DMS79 (cell line): ENCODE measurements around the gene CDH4.
A peak's percentile ranks its signal among the peaks of the same experiment; 100 is the strongest.

ENCODE experiments used
- DNase-seq: peaks from one replicate; lab custom pipeline; 2025; lab: John Stamatoyannopoulos, UW

CDH4 gene

DNA sequence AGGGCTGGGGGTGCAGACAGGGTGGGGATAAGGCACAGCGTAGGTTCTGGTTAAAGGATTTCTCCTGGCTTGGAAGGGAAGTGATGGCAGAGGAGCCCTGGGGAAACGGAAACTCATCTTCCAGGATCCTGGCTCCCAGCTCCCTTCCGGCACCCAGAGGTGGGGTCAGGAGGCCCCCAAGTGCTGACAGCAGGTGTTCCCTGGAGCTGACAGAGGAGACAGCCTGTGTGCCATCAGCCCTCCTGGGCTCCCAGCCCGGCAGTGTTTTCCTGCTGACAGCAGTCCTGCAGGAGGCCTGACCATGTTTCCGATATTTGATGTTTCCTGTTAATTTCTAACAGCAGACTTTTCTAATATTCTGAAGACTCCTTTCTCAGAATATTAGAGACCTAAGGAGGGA is 536.3 kb downstream of the CDH4 start:
- no peak for DNase-seq

DNA sequence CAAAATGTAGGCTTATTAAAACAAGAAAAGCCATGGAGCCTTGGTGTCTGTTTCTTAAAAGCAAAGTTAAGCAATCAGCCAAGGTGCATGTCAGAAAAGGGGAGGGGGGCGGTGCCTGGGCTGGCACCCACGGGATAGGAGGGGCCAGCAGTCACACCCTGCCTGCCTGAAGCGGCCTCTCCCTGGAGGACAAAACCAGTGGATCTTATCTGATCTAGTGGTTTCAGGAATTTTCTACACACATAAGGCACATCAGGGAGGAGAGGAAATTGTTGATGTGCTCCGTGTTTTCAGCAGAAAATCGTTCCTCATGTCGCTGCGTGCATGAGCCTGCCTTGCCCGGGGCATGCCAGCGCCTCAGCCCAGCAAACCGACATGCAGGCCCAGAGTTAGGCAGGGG is 537.3 kb downstream of the CDH4 start:
- no peak for DNase-seq

DNA sequence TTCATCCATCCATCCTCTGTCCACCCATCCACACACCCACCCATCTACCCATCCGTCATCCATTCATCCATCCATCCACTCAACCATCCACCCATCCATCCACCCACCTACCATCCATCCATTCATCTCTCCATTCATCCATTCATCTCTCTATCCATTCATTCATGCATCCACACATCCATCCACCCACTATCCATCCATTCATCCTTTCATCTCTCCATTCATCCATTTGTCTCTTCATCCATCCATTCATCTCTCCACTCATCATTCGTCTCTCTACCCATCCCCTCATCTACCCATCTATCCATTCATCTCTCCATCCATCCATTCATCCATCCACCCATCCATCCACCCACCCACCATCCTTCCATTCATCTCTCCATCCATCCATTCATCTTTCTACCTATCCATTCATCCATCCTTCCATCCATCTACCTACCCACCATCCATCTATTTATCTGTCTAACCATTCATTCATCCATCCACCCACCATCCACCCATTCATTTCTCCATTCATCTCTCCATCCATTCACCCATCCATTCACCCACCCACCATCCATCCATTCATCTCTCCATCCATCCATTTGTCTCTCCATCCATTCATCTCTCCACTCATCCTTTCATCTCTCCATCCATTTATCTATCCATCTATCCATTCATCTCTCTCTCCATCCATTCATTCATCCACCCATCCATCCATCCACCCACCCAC is 538.2 kb downstream of the CDH4 start:
- DNase-seq = no peak

DNA sequence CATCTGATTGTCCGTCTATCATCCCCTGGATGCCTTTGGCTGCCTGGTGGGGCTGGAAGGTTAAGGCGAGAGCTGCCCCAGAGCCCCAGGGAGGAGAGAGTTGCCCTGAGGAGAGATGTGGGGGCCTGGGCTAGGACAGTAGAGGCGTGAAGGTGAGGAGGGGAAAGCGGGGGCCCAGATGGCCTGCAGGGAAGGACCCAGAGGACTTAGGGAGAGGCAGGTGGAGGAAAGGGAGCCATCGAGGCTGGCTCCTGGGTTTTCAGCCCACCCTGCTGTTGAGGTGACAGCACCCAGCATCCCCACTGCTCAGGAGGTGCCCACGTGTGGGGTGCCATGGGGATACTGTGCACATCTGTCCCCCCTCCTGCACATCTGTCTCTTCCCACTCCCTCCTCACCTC is 539.9 kb downstream of the CDH4 start:
- DNase-seq = no peak

DNA sequence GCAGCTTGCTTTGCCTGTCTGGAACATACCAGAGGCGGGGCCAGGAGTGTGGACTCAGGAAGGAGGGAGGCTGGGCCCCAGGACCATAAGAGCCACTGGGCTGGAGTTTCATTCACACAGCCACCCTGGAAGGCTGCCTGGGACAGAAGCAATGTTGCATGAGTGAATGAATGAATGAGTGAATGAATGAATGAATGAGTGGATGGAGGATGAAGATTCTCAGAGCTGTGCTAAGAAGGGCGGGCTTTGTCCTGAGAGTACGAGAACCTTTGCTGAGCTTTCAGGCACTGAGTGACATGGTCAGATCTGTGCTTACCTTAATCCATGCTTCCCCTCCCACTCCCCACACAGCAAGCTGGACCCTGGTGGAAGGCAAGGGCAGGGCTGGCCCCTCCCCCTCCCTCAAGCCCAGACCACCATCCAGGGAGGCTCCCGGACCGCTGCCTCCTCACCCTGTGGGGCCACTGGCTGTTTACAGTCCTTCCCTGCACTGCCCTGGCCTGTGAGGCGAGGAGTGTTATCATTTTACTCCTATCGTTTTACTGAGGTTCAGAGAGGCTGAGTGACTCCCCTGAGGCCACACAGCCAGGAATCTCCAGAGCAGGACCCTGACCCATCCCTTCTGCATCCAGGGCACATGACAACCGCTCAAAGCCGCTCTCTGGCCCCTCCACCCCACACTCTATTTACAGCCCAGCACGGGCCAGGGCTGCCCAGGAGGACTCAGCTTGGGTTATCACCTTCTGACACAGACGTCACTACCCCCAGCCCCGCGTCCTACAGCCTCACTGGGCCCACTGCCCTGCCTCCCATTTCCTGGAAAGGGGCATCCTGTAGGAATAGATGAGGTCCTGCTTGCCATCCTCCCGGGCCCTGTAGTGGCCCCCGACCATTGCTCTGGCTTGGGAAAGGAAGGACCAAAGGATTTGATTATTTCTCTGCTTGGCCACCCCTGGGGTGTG is 543.9 kb downstream of the CDH4 start:
- no peak for DNase-seq

DNA sequence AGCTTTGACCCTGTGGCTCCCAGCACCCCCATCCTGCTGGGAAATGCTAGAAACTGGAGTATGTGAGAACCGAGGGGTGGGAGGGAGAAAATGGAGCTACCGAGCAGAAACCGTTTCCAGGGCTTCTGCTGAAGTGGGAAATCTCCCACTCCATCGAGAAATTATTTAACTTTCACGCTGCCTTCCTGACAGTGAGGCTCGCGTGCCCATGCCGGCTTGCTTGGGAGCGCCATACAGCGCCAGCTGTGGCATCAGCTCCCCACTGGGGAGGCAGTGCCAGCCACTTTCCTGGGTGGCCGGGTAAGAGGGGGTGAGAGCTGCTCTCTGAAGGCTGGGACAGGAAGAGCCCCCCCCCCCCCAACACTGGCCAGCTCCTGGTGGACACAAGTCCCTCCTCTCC is 544.7 kb downstream of the CDH4 start:
- no peak for DNase-seq

DNA sequence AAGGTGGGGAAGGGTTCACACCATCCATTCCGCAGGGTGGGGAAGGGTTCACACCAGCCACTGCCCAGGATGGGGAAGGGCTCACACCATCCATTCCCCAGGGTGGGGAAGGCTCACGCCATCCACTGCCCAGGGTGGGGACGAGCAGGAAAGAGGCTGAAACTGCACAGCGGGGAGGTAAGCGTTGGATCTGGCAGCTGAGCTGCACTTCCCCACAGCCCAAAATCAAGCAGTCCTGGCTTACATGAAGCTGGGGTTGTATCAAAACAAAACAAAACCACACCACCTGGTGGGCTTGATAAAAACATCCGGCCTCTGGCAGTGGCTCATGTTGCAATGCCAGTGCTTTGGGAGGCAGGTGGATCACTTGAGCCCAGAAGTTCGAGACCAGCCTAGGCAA is 545.1 kb downstream of the CDH4 start:
- peak; percentile 9 for DNase-seq

DNA sequence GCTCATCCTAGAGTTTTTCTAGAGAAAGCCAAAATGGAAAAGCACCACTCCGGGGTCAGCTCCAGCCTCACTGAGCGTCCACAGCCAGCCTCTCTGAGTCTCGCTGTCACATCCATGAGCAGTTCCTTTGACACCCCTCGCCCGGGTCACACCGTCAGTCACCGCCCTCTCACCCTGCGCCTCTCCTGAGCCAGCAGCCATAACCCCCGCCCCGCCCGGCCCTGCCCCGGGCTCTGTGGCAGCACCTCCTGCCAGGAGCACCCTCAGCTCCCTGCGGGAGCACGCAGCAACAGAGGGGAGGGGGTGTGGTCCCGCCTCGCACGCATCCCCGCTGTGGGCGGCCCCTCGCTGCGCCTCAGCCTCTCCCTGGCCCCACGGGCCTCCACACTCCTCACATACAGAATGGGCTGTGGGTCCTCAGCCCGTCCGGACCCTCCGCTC is 545.9 kb downstream of the CDH4 start:
- DNase-seq = no peak

DNA sequence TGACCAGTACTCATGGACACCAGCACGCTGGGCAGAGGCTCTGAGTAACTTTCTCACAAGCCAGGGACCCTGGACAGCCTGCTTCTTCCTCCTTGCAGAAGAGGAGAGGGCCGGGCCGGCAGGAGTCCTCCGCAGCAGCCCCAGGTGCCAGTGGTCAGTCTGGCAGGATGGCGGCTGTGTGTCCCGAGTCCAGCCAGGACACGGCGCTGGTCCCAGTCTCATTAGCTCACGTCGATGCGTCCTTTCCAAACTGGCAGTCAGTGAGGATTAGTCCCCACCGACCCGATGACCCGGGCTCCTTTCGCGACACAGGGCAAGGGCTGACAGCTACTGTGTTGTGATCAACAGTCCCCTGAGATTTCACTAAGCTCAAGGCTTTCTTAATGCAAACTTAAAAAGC is 546.6 kb downstream of the CDH4 start:
- no peak for DNase-seq

DNA sequence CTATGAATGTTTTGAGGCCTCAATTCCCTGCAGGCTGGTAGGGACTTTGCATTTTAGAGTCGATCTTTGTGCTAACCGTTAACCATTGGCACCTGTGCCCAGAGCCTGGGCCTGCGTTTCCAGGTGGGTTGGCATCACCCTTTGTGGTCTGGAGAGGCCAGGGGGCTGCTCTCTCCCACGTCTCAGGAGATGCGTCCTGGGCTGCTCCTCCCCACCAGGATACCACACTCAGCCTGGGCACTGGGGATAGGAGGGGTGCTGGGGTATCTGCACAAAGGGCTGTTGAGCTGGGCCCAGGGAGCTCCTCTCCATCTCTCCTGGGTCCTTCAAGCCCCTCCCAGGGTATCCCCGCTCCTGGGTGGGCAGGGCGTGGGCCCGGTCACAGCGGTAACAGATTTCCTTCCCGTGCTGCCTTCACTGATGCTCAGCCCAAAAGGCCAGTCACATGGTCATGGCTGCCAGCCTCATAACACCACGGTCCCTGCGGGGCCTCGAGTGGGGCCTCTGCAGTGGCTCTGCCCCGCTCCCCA is 547.4 kb downstream of the CDH4 start:
- no peak for DNase-seq

DNA sequence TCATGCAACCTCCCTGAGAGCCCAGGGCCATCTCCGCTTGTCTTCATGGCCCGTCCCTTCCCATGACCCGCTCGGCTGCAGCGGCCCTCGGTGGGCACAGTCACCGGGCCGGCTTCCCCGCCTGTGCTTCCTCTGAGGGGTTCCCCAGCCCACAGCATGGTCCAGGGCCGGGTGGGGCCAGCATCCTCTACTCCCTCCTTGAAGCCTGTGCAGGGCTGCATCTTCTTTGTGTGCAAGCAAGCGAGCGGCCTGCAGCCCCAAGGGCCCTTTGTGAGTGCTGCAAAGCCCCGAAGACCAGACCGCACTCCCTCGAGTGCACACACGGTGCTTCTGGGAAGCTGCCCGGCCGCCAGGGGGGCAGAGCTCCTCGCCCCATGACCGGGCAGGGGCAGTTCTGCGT is 547.9 kb downstream of the CDH4 start:
- DNase-seq = no peak

DNA sequence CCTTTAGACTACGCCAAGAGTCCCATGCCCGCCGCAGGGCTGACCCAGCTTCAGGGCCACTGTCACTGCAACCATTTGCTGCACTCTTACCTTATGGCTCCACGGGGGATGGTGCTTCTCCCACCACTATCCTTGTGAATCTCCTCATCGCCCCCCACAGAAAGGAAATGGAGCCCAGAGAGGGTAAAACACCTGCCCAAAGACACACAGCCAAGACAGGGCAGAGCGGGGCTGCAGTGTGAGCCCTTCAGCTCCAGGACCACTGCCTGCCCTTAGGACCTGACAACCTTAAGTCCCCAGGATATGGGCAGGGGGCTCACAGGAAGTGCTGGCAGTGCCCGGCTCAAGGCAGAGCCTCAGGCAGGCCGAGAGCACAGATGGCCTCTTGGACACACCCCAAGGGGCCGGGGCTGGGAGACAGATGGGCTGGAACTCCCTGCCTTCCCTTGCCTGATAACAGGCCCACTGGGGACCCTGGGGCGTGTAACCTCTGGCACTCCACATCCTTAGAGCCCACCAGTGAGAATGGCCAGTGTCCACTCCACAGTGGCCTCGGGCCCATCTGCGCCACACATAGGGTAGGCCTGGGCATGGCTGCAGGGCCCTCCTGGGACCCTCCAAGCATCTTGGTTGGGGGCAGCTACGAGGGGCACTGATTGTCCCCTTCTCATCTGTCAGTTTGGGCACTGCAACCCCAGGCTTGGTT is 548.5 kb downstream of the CDH4 start:
- DNase-seq = no peak

DNA sequence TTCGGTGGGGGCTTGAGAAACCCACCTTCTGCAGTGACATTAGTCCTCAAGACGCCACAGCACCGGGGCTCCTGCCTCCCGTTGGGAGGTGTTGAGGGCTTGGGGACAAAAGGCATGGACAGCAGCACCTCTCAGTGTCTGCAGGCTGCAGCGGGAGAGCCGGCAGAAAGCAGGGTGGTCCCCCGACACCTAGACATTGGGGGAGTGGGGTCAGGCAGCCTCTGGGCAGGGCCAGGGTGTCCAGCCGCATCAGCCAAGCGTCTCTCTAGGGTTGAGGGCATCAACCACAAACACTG is 549.0 kb downstream of the CDH4 start:
- DNase-seq = no peak

DNA sequence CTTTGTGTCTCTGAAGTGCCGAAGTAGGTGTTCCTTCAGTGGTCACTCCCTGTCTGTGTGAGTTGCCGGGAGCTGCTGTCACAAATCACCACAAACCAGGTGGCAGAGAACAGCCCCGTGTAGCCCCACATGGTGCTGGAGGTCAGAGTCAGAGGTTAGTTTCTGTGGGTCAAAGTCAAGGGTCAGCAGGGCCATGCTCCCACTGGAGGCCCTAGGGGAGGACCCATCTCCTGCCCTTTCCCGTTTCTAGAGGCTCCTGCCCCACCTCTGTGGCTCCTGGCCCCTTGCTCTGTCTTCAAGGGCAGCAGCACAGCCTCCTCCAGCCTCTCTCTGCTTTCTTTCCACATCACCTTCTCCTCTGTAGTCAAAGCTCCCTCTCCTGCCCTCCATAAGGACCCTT is 549.4 kb downstream of the CDH4 start:
- DNase-seq = no peak

DNA sequence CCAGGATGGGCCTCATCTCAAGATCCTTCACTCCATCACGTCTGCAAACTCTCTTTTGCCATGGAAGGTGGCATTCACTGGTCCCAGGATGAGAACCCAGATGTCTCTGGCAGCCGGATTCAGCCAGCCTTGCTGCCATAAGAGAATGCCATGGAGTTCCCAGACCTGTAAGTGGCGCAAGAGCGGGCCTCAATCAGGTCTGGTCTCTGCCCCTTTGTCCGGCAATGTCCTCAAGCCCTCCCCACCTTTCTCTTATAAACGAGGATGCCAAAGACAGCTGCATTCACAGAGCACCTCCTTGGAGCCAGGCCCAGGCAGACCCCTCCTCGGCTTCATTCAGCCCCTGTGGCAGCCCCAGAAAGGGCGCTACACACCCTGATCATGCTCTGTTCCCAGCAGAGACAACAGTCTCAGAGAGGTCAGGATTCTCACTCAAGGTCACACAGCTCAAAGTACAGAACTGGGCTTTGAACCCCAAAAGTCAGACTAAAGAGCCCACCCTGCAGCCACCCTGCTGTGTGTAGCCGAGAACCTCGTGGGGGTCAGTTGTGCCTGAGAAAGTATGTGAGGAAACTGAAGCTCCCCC is 549.9 kb downstream of the CDH4 start:
- DNase-seq = no peak

DNA sequence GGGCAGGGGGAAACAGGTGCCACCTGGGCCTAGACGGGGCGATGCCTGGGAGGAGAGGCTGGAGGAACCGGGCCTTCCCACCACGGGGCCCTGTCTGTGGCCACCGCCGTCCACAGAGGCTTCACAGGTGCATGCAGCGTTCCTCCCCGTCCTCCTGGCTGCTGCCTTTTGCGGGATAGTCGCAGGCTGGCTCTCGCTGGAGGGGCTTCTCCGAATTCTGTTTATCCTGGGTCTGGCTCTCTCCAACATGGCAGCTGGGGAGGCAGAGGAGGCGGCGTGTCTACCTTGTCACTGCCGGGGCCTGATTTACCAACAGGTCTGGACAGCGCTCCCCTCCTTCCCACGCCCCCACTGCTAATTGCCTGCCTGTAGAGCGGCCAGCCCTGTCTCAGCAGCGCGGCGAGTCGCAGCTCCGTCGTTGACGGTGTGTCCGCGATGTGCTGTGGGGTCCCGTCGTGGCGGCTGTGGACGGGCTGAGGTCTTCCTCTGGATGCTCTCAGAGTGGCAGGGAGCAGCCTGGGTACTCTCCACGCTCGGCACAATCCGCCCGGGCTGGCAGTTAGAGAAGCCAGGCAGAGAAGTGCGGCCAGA is 550.8 kb downstream of the CDH4 start:
- no peak for DNase-seq

DNA sequence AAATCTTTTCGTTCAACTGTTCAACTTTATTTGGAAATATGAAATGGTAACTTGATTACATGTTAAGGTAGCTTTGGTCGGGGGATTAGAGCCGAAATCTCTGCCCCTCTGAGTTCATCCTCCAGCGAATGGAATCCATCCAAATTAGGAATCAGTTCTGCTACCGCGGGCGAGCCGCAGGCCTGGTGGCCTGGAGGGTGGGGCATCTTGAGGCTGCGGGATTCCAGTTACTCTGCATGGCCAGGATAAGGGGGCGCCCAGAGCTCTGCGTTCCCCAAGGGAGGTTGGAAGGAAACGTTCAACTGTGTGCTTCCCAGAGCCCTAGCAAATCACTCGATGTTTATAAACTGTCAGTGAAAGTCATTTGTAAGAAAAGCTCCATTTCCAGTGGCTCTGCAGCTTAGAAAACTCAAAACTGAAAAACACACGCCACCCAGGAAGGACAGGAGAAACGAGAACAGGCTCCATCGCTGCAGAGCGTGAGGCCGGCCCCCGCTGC is 551.4 kb downstream of the CDH4 start:
- DNase-seq = no peak

DNA sequence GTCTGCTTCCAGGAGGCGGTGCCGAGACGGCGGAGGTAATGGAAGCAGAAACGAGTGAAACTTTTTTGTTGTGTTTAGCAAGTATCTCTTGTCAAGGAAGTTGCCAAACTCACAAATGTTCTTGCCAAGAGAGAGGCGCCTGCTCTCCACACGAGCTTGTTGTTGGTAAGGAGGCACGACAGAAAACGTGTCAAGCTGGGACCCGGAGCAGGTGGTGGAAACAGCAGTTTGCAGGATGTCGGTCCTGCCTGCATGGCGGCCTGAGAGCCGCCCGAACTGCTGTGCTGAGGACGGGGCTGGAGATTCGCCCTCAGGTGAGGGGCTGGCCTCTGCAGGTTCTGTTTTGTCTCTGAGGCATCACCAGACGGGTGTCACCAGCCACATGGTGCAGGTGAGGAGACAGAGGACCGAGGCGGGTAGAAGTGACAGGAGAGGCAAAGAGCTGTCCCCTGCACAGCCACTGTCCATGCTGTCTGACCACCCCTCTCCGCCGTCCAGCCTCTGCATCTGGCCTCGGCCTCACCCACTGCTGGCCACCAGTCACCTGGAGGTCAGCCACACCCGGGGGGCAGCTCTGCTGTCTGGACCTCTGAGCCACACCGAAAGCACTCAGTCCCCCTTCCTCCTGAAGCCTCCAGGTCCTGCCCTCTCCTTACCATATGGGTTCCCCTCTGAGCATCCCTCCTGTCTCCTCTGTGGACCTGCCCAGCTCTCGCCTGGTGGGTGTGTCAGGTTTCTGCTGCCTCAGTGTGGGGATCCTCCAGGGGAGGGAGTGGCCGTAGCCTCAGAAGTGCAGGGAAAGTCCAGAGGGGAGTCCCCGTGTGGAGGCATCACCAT is 552.1 kb downstream of the CDH4 start:
- DNase-seq = no peak

DNA sequence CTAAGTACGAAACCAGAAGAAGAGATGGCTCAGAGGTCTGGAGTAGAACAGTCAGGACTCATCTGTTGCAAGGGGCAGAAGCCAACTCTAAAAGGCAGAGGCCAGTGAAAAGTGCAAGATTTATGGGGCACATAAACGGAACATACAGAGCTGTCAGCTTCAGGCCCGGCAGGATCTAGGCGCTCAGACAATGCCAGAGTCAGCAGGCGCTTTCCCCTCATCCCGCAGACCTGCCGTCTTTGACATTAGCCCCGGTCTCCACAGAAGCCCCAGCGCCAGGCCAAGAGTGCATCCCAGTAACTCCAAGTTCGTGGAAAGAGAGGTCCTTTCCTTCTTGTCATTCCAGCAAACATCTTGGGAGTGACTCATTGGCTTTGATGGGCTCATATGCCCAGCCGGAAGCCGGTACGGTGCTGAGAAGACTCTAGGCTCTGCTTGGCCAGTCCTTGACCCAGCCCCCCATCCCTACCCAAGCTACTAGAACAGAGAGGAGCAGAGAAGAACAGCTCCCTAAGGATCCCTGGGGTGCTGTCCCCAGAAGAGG is 552.8 kb downstream of the CDH4 start:
- no peak for DNase-seq

DNA sequence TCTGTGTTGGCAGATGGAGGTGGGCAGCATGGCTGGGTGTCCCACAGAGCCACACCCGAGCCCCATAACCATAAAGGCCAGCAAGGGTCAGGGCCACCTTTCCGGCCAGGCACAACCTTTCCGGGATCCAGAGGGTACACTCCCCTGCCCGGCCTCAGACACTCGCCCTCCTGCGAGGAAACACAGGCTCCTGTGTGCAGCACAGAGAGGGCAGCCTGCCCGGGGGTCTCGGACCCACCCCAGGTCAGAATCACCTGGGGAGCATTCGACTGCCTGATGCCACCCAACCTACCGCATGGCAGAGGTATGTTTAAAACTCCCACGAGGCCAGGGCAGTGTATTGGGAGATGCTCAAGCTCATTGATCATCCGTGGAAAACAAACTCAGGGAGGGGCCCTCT is 553.3 kb downstream of the CDH4 start:
- DNase-seq = no peak

DNA sequence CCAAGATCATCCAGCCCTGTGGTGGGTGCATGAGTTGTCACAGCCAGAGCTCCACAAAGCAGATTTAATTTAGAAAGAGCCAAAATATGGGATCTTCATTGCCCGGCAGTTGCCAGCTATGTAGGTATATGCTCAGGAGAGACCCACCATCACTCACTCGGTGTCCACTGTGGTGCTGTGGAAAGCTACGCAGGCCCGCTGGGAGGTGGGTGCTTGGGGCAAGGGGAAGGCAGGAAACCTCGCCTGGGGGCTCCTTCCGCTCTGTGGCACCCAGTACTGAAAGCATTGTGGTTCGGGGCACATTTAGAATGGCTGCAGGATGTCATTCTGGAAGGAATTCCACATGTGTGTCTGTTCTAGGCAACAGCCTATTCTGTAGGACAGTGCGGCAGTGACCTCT is 553.7 kb downstream of the CDH4 start:
- DNase-seq = no peak
